GM12801 (cell line): Measurements from ENCODE around the gene BTBD6.

Source experiments
- TF ChIP-seq, protein P1 (sequence below): IDR thresholded peaks from one replicate; pipeline ENCODE4 v1.5.1; 2011; ENCODE audit warnings: control low read depth; ENCODE audit not compliant: insufficient read length; ENCODE audit errors: extremely low read depth

BTBD6 gene

DNA sequence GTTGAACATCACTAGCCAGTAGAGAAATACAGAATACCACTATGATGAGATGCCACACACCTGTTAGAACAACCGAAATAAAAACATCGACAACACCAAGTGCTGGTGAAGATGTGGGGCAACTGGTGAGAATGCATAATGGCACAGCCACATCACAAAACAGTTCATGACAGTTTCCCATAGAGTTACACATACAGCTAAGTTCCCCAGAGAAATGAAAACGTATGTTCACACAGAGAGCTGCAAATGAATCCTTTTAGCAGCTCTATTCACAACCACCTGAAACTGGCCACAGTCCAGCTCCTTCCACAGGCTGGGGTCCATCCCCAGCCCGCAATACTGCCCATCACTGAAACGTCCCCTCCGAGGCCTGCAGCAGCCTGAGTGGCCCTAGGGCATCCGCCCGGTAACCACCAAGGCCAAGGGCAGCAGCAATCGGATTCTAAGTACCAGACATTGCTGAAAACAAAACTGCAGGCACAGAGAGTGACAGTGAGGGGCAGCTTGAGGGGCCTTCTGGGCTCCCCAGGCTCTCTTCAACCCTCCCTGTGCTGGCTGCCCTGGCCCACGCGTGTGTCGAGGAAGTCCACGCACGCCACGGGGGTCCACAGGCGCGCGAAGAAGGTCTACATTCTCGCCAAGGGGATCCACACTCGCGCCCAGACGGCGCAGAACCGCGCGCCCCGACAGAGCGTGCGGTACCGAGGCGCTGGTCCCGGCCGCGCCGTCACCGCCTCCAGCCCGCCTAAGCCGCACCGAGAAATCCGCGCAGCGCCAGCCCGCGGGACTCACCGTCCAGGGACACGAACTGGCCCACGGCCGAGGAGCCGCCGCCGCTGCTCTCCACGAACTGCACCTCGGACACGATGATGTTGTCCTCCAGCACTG is 51.6 kb downstream of the BTBD6 start:
- TF ChIP-seq, protein P1, sequence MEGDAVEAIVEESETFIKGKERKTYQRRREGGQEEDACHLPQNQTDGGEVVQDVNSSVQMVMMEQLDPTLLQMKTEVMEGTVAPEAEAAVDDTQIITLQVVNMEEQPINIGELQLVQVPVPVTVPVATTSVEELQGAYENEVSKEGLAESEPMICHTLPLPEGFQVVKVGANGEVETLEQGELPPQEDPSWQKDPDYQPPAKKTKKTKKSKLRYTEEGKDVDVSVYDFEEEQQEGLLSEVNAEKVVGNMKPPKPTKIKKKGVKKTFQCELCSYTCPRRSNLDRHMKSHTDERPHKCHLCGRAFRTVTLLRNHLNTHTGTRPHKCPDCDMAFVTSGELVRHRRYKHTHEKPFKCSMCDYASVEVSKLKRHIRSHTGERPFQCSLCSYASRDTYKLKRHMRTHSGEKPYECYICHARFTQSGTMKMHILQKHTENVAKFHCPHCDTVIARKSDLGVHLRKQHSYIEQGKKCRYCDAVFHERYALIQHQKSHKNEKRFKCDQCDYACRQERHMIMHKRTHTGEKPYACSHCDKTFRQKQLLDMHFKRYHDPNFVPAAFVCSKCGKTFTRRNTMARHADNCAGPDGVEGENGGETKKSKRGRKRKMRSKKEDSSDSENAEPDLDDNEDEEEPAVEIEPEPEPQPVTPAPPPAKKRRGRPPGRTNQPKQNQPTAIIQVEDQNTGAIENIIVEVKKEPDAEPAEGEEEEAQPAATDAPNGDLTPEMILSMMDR, result no peak
